Ramos (cell line): Measurements from ENCODE around the gene KCNC3.

Experiments used
- in situ Hi-C: fragments of 300-500 bp; cut with MboI; formaldehyde crosslinking; loops from one replicate; pipeline ENCODE4 v1.14.3; 2022; ENCODE audit warnings: low sequenced_read_pairs; ENCODE audit not compliant: unreplicated experiment

Gene KCNC3

GRCh38 chr19:50329146-50329925, at the start of gene KCNC3:
Gene KCNC3, minus strand, starts transcription at chr19:50329377. Its CDS starts 295 bp downstream, at chr19:50329082.
- in situ Hi-C loops = no loop called here

- in situ Hi-C loops = no loop called here
Observed at GRCh38 chr19:50378863-50379236, 49.7 kb upstream of the KCNC3 start.

- in situ Hi-C loops = no loop called here
Observed at GRCh38 chr19:50378169-50378862, 49.1 kb upstream of the KCNC3 start.

- in situ Hi-C loops = no loop called here
Observed at GRCh38 chr19:50377517-50377916, 48.3 kb upstream of the KCNC3 start.

- in situ Hi-C loops = no loop called here
Observed at GRCh38 chr19:50377051-50377461, 47.9 kb upstream of the KCNC3 start.

- in situ Hi-C loops = no loop called here
Observed at GRCh38 chr19:50376166-50377050, 47.2 kb upstream of the KCNC3 start, which contains the start of gene NR1H2. Gene NR1H2, plus strand, starts transcription at chr19:50376457. Its CDS starts 1,149 bp downstream, at chr19:50377606.

- in situ Hi-C loops = no loop called here
Observed at GRCh38 chr19:50371914-50372475, 42.8 kb upstream of the KCNC3 start.

GRCh38 chr19:50368649-50369570, 39.7 kb upstream of the KCNC3 start:
- in situ Hi-C loops = loop anchor here (5.0 kb wide), 1 partner anchor 93 kb away; no protein-coding TSS in a partner anchor

- in situ Hi-C loops = loop anchor here (5.0 kb wide), 1 partner anchor 97 kb away; no protein-coding TSS in a partner anchor
Observed at GRCh38 chr19:50365434-50366306, 36.5 kb upstream of the KCNC3 start, which contains the start of gene NAPSA. Gene NAPSA, minus strand, starts transcription at chr19:50365639. Its CDS starts 18 bp downstream, at chr19:50365621.

GRCh38 chr19:50362656-50363424, 33.7 kb upstream of the KCNC3 start:
- in situ Hi-C loops = no loop called here

- in situ Hi-C loops = no loop called here
Observed at GRCh38 chr19:50362030-50362412, 32.8 kb upstream of the KCNC3 start.

- in situ Hi-C loops = no loop called here
Observed at GRCh38 chr19:50361290-50362029, 32.3 kb upstream of the KCNC3 start.

- in situ Hi-C loops = loop anchor here (10.0 kb wide), 1 partner anchor 425 kb away; no protein-coding TSS in a partner anchor
Observed at GRCh38 chr19:50359328-50359818, 30.2 kb upstream of the KCNC3 start.

GRCh38 chr19:50358483-50359327, 29.5 kb upstream of the KCNC3 start:
- in situ Hi-C loops = loop anchor here (10.0 kb wide), 1 partner anchor 426 kb away; no protein-coding TSS in a partner anchor
